HG02588 (cell line): ENCODE measurements around the gene IKZF3.
"Not testable (repeated sequence)": the region's sequence is repeated elsewhere in the genome, so short reads cannot be mapped to it uniquely, and the experiment has no call there.

Experiments
- ATAC-seq: cut with Tn5 transposase; IDR thresholded peaks from one replicate; pipeline ENCODE4 v1.9.1; 2021; ENCODE audit warnings: mild to moderate bottlenecking, moderate library complexity; ENCODE audit not compliant: unreplicated experiment

Gene IKZF3

GRCh38 chr17:39757176-39757662 lies 106.9 kb downstream of the IKZF3 start:
- ATAC-seq, result no peak

GRCh38 chr17:39756380-39757079 lies 107.6 kb downstream of the IKZF3 start:
- no peak for ATAC-seq

DNA sequence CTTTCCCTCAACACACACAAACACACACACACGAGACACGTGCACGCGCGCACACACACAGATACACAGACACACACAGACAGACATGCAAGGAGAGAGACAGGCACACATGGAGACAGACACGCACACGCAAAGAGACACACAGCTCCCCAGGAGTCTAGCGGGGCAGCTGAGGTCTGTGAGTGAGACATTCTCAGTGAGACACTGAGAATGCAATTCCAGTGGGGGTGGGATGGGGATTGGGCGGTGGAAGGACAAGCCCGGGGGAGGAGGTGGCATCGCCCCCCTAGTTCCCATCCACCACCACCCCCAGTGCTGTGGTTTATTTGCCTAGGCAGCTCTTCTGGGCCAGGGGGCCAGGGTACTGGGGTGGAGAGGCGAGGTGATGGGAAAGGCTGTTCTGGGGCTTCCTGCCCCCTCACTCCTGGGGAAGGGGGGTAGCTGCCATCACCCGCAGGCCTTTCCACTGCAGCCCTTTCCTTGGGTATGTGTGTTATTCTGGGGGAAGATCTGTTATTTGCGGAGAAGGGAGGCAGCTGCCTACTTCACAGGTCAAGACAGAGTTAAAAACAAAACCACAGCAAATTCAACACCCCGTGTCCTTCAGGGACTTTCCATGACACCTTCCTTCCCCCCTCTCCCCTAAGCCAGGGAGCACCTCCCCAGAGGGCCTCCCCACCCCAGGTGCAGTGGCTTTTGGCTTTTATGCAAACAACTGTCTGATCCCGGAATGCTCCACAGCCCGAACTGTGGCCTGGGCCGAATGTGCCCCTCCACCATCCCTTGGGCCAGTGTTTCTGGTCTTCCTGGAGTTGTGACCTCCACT lies 108.3 kb downstream of the IKZF3 start:
- peak; percentile 16 for ATAC-seq

DNA sequence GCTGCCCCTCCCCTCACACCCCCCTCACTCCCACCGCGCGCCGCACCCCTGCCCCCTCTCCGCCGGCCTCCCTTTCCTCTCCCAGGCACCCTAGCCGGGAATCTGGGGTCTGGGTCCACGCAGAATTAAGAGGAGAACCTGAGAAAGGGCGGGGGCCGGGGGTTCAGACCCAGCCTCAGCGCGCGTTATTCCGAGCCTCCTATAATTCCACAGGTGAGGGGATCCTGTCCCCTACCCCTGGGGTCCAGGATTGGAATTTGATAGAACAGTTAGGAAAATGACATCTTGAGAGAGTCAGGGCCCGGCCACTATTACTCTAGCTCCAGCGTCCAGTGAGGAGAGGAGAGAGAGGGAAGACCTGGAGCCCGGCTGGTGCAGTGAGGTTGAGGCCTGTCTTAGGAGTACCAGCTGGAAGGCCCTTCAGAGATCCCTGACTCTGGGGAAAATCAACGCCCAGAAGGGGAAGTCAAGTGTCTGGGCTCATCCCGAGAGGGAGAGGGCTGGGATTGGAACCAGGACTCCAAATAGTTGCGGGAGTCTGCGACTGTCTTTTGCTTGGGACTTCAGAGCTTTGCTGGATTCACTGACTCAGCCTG lies 109.1 kb downstream of the IKZF3 start:
- no peak for ATAC-seq

DNA sequence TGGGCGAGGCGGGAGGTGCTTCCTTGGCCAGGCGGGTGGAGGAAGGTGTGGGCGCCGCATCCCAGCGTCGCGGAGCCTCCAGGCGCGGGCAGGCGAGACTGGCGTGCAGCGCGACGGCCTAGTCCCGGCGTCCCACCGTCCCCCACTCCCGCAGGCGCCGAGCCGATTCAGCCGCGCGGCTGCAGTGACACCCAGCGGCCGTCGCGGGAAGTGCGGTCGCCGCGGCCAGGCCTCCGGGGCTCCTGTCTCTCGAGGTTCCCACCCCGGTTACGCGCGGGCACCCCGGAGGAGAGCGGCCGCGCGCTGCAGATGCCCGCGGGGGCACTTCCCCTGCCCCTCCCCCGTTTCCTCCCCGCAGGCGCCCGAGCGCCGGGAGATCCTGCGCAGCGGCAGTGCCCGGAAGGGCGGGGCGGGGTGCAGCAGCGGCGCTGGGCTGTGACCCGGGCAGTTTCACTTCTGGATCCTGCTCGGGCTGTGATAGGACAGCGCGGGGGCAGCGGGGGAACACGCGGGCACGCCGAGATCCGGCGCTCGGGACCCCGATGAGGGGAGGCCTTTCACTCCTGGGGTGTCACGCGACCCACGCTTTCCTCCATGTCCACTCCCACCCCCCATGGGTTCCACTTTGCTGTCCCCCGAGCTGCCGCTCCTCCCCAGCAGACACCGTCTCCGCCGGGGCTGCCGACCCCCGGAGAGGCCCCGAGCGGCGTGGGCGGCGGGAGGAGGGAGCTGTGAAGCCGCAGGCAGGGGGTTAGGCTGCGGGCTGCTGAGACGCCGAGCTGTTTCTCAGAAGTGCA lies 109.8 kb downstream of the IKZF3 start:
- peak; percentile 57 for ATAC-seq

GRCh38 chr17:39753514-39754160 lies 110.5 kb downstream of the IKZF3 start:
- ATAC-seq, result peak; percentile 18

DNA sequence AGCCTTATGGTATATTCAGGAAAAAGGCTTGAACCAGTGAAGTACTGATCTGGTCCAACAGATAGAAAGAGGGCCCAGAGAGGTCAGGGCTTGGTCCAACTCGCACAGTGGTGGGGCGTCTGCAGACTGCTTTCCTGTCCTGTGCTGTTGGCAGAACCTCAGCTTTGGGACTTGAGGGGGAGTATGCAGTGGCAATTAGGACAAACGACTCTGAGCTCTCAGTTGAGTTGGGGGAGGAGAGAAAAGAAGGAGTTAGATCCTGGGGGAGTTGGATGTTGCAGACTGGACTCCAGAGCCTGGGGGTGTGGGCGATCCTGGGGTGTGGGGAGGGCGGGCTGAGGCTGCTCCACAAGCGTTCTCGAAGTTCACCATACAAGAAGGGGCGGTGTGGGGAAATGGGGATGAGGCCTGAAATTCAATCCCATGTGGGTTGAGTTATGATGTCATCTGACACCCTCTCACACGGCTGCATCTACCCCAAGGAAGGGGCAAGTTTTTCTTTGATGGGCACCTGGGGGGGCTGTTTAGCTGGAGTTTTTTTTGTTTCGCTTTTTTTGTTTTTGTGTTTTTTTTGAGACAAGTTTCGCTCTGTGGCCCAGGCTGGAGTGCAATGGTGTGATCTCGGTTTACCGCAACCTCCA lies 111.8 kb downstream of the IKZF3 start:
- no peak for ATAC-seq

GRCh38 chr17:39751637-39752036 lies 112.5 kb downstream of the IKZF3 start:
- ATAC-seq, result no peak

- ATAC-seq, result no peak
Measured at GRCh38 chr17:39751016-39751543, 113.0 kb downstream of the IKZF3 start.

- no peak for ATAC-seq
Measured at GRCh38 chr17:39750131-39751015, 113.7 kb downstream of the IKZF3 start.

DNA sequence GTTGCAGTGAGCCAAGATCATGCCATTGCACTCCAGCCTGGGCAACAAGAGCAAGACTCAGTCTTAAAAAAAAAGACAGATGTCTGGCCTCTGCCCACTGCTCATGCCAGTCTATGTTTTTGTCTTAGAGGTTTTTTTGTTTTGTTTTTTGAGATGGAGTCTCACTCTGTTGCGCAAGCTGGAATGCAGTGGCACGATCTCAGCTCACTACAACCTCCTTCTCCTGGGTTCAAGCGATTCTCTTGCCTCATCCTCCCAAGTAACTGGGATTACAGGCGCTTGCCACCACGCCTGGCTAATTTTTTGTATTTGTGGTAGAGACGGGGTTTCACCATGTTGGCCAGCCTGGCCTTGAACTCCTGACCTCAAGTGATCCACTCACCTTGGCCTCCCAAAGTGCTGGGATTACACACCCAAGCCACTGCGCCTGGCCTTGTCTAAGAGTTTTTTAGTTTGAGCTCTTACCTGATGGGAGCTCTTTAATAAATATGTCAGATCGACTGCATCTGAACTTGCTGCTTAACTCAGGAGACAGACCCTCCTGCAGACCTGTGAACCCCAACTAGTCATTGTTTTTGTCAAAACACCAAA lies 115.6 kb downstream of the IKZF3 start:
- not testable (repeated sequence) for ATAC-seq

DNA sequence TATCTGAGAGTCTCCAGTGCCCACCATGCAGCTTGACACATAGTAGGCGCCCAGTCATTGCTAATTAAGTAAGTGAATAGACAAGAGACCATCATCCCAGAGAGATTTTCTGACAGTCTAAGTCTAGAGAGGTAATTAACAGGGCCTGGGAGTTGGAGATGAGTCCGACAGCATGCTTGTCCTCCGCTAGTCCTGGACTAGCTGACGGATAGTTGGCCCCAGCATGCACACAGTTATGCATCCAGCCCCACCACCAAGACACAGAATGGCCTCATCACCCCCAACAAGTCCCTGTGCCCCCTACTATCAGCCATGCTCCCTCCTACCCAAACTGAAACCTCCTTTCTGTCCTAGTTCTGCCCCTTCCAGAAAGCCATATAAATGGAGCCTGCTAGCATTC lies 116.4 kb downstream of the IKZF3 start:
- no peak for ATAC-seq

GRCh38 chr17:39746145-39746461 lies 118.0 kb downstream of the IKZF3 start:
- no peak for ATAC-seq

DNA sequence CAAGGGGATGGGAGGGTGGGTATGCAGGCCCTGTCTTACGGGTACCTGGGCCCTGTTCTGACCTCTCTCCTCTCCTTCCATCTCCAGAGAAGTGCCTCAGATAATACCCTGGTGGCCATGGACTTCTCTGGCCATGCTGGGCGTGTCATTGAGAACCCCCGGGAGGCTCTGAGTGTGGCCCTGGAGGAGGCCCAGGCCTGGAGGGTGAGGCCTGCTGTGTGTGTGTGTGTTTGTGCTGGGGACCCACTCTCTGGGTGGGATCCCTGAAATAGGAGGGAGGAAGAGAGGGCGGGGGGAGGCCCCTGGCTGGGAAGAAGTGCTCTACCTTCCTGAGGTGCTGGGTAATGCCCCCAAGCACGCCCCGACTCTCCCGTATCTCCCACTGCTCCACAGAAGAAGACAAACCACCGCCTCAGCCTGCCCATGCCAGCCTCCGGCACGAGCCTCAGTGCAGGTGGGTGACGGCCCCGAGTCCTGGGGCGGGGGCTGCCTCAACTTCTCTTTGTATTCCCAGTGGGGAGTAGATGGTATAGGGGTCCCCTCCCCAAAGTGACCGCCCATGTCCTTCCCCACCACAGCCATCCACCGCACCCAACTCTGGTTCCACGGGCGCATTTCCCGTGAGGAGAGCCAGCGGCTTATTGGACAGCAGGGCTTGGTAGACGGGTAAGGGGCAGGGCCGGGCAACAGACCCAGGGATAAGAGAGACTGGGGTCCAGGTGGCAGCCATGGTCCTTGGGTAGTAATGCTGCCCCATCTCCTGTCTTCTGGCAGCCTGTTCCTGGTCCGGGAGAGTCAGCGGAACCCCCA lies 118.6 kb downstream of the IKZF3 start:
- ATAC-seq, result no peak

DNA sequence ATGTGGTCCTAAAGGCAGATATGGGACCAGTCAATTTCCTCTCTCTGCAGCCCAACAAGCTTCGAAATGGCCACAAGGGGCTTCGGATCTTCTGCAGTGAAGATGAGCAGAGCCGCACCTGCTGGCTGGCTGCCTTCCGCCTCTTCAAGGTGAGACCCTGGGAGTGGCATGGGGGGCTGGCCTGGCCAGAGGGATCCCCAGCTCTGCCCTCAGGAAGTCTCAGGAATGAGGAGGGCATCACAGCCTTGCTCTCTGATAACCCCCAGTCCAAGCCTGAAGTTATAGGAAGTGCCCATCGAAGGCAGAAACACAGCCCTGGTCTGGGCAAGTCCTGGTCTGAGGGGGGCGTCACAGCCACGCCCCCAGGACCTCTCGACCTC lies 119.3 kb downstream of the IKZF3 start:
- ATAC-seq, result no peak

- ATAC-seq, result no peak
Measured at GRCh38 chr17:39744075-39744835, 119.9 kb downstream of the IKZF3 start.

- ATAC-seq, result no peak
Measured at GRCh38 chr17:39742856-39743436, 121.2 kb downstream of the IKZF3 start.
